ENCODE results near the gene CDK2AP2.
A peak's percentile ranks its signal among the peaks of the same experiment; 100 is the strongest.
"Not testable (repeated sequence)": the region's sequence is repeated elsewhere in the genome, so short reads cannot be mapped to it uniquely, and the experiment has no call there.

Gene CDK2AP2

DNA sequence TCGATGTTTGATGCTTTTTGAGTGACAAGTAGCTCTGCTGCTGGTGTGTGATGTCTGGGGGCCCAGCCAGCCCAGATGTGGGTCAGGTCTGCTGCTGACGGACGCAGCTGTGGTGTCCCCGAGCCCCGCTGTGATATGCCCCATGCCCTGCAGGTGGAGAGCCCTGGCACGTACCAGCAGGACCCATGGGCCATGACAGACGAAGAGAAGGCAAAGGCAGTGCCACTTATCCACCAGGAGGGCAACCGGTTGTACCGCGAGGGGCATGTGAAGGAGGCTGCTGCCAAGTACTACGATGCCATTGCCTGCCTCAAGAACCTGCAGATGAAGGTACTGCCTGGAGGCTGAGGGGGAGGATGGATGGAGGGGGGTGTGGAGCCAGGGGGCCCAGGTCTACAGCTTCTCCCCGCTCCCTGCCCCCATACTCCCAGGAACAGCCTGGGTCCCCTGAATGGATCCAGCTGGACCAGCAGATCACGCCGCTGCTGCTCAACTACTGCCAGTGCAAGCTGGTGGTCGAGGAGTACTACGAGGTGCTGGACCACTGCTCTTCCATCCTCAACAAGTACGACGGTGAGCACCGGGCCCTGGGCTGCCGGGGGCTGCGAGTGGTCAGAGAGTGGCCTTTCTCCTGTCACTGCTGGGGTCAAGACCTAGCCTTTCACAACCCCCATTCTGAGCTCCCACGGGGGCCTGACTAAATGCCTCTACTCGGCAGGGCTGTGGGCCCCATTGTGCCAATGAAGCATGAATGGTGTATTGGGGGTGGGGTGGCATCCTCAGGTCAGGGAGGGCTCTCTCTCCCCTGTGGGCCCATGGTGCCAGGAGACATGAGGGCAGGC, 17.9 kb downstream of the CDK2AP2 start:
- no peak for DNase-seq (ENCODE audit: low spot score)

DNA sequence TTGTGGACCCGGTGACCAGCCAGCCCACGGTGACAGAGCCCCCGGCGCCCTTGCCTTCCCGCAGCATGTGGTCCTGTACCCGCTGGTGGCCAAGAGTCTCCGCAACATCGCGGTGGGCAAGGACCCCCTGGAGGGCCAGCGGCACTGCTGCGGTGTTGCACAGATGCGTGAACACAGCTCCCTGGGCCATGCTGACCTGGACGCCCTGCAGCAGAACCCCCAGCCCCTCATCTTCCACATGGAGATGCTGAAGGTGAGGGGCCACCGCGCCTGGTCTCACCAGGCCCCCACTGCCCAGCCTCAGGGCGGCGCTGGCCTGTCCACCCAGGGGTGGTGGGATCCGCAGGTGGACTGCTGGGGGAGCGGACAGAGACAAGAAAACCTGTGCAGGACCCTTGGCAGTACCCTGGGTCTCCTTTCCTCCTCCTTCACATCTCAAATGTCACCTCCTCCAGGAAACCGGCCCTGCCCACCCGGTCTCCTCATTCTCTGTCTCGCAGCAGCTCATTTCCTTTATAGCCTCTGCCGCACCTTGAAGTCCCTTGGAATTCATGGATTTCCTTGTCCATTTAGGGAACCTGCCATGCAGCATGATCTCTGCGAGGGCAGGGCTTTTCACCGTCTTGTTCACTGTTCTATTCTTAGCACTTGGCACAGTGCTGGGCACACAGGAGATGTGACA, 18.6 kb downstream of the CDK2AP2 start:
- no peak for DNase-seq (ENCODE audit: low spot score)

- no peak for DNase-seq (ENCODE audit: low spot score)
Measured at GRCh38 chr11:67486481-67487195, 21.3 kb downstream of the CDK2AP2 start.

GRCh38 chr11:67485873-67486361, 22.0 kb downstream of the CDK2AP2 start:
- DNase-seq (ENCODE audit: low spot score) = not testable (repeated sequence)

DNA sequence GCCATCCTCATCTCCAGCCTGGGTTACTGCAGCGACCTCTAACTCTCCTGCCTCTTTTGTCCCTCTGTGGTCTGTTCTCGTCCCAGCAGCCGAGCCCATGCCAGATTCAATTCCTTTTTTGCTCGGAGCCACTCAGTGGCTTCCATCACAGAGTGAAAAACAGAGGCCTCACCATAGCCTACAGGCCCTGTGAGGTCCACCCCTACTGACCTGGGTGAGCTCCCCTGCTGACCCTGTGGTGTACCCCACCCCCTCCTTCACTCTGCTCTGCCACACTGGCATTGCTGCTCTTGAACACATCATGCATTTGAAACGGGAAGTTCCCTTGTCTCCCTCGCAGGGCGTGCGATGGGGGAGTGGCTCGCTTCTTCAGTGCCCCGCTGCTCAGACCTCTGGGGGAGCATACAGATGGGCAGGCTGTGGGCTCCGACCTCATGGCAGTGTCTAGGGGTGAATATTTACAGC, 23.1 kb downstream of the CDK2AP2 start:
- DNase-seq (ENCODE audit: low spot score) = no peak

GRCh38 chr11:67483831-67484665, 23.9 kb downstream of the CDK2AP2 start:
- peak; percentile 51 for DNase-seq (ENCODE audit: low spot score)

- peak; percentile 98 for DNase-seq (ENCODE audit: low spot score)
Measured at GRCh38 chr11:67482827-67483798, 24.8 kb downstream of the CDK2AP2 start, which contains the start of gene AIP. AIP (plus strand) TSS chr11:67483026; CDS start chr11:67483159, 133 bp downstream.

GRCh38 chr11:67482275-67482826, 25.6 kb downstream of the CDK2AP2 start:
- DNase-seq (ENCODE audit: low spot score) = no peak

DNA sequence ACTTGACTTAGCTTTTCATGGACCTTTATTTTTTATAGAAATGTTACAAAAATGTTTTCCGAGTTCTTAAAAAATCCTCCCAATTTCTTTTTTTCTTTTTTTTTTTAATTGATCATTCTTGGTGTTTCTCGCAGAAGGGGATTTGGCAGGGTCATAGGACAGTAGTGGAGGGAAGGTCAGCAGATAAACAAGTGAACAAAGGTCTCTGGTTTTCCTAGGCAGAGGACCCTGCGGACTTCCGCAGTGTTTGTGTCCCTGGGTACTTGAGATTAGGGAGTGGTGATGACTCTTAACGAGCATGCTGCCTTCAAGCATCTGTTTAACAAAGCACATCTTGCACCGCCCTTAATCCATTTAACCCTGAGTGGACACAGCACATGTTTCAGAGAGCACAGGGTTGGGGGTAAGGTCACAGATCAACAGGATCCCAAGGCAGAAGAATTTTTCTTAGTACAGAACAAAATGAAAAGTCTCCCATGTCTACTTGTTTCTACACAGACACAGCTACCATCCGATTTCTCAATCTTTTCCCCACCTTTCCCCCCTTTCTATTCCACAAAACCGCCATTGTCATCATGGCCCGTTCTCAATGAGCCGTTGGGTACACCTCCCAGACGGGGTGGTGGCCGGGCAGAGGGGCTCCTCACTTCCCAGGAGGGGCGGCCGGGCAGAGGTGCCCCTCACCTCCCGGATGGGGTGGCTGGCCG, 30.5 kb downstream of the CDK2AP2 start:
- DNase-seq (ENCODE audit: low spot score) = not testable (repeated sequence)

GRCh38 chr11:67476692-67477091, 31.3 kb downstream of the CDK2AP2 start:
- DNase-seq (ENCODE audit: low spot score) = not testable (repeated sequence)

DNA sequence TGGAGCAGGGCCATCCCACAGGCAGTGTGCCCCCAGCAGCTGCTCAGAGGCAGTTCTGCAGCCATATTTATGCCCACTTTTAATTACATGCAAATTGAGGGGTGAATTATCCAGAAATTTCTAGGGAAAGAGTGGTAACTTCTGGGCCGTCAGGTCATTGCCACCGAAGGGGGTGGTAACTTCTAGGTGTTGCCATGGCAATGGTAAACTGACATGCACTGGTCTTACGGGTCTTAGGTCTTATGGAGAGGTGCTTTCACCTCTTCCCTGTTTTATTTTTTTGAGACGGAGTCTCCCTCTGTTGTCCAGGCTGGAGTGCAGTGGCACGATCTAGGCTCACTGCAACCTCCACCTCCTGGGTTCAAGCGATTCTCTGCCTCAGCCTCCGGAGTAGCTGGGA, 35.1 kb downstream of the CDK2AP2 start:
- DNase-seq (ENCODE audit: low spot score) = no peak

GRCh38 chr11:67470337-67471002, 37.5 kb downstream of the CDK2AP2 start:
- no peak for DNase-seq (ENCODE audit: low spot score)

DNA sequence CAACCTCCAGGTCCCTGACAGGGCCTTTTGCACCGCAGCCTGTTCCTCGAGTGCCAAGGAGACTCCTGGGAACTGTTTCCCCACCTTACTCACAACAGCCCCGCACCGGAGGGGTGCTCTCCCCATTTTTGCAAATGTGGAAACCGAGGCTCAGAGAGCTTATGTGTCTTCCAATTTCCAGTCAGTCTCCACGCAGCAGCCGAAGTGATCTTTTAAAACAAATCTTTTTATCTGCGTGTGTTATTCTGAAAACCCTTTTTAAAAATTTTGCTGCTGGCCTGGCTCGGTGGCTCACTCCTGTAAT, 38.5 kb downstream of the CDK2AP2 start:
- DNase-seq (ENCODE audit: low spot score) = no peak

- peak; percentile 92 for DNase-seq (ENCODE audit: low spot score)
Measured at GRCh38 chr11:67468759-67469507, 39.0 kb downstream of the CDK2AP2 start, which contains the start of gene TMEM134. TMEM134 (minus strand) TSS chr11:67469251; CDS start chr11:67469192, 59 bp downstream.

GRCh38 chr11:67468456-67468758, 39.6 kb downstream of the CDK2AP2 start:
- no peak for DNase-seq (ENCODE audit: low spot score)

- DNase-seq (ENCODE audit: low spot score) = peak; percentile 72
Measured at GRCh38 chr11:67468056-67468455, 39.9 kb downstream of the CDK2AP2 start.

- no peak for DNase-seq (ENCODE audit: low spot score)
Measured at GRCh38 chr11:67466962-67467771, 40.8 kb downstream of the CDK2AP2 start.

All from kidney tubule cell (primary cell).